GM12873 (cell line): ENCODE data around the gene SZRD1.

Experiments used
- CTCF ChIP-seq: IDR thresholded peaks from 2 replicates; pipeline ENCODE4 v1.5.1; 2012; ENCODE audit warnings: low read depth, mild to moderate bottlenecking, moderate library complexity, low read length, control low read depth; ENCODE audit not compliant: insufficient read depth; ENCODE audit errors: missing control alignments

Gene SZRD1

GRCh38 chr1:16352842-16353535 is 14.1 kb upstream of the SZRD1 start:
- TF ChIP-seq CTCF, result no peak

- no peak for TF ChIP-seq CTCF
Measured at GRCh38 chr1:16354619-16355018, 12.4 kb upstream of the SZRD1 start.

GRCh38 chr1:16356867-16357266 is 10.2 kb upstream of the SZRD1 start:
- no peak for TF ChIP-seq CTCF

- TF ChIP-seq CTCF, result no peak
Measured at GRCh38 chr1:16367258-16367967, 371 bp downstream of the SZRD1 start.

GRCh38 chr1:16367968-16368890 is 1.2 kb downstream of the SZRD1 start:
- TF ChIP-seq CTCF, result no peak

- TF ChIP-seq CTCF, result no peak
Measured at GRCh38 chr1:16369821-16370220, 2.8 kb downstream of the SZRD1 start.

GRCh38 chr1:16371725-16372124 is 4.7 kb downstream of the SZRD1 start:
- TF ChIP-seq CTCF, result no peak
